Tibial nerve (tissue), 4 donors: ENCODE data around the gene RGS6. TPM values are rescaled to one million over a fixed set of nuclear protein-coding genes. Genes with fewer than 3 reads are reported as not detected.

Source experiments
- DNase-seq, 2 donors: peaks; one replicate each; pipeline ENCODE4 v3.0.0-alpha.2; 2019; ENCODE audit warnings: low spot score in 2 of 2
- H3K27ac ChIP-seq, 4 donors: fragments of 200-600 bp; sonication (generic) in 3 of 4; one replicate each; pipeline ENCODE4 v1.5.1; 2017 to 2019; ENCODE audit warnings: mild to moderate bottlenecking in 1 of 4
- H3K27me3 ChIP-seq, 2 donors: fragments of 200-600 bp; sonication (generic) in 1 of 2; one replicate each; pipeline versions ENCODE4 v1.5.1 to v1.6.0; 2017 to 2019
- H3K36me3 ChIP-seq, 3 donors: fragments of 200-600 bp; sonication (generic); one replicate each; pipeline ENCODE4 v1.5.1; 2018 to 2019
- H3K4me1 ChIP-seq, 4 donors: fragments of 200-600 bp; sonication (generic) in 3 of 4; one replicate each; pipeline ENCODE4 v1.5.1; 2017 to 2019
- H3K4me3 ChIP-seq, 4 donors: fragments of 200-600 bp; sonication (generic) in 3 of 4; one replicate each; pipeline ENCODE4 v1.5.1; 2017 to 2019; ENCODE audit warnings: mild to moderate bottlenecking in 1 of 4, moderate library complexity in 1 of 4
- H3K9me3 ChIP-seq, 4 donors: fragments of 200-600 bp; sonication (generic) in 3 of 4; one replicate each; pipeline ENCODE4 v1.5.1; 2017 to 2019
- EP300 ChIP-seq, 2 donors: sonication (generic); formaldehyde crosslinking; IDR thresholded peaks; one replicate each; pipeline ENCODE4 v1.6.1; 2017; ENCODE audit warnings: antibody characterized with exemption in 2 of 2, mild to moderate bottlenecking in 1 of 2
- POLR2A ChIP-seq, 2 donors: fragments of 450-650 bp; IDR thresholded peaks; one replicate each; pipeline ENCODE4 v1.6.1; 2017; ENCODE audit warnings: antibody characterized with exemption in 2 of 2, mild to moderate bottlenecking in 2 of 2, moderate library complexity in 2 of 2
- WGBS, 2 donors: methylation state at CpG; one replicate each; pipeline ENCODE4 v1.1.5; 2018; 5-methylcytosine and 5-hydroxymethylcytosine counted together
- total RNA-seq, 4 donors: library from RNA; depleted of rRNA; stranded (reverse); fragments of >200 nt; gene quantifications; one replicate each; pipeline ENCODE4 v1.1.0, GENCODE V29; 2016
- TF ChIP-seq, protein P1 (sequence below), 5 experiments: fragments of 200-600 bp in 3 of 5; fragments of 450-650 bp in 2 of 5; sonication (generic) in 3 of 5; IDR thresholded peaks; one replicate each; pipeline ENCODE4 v1.5.1; 2016 to 2019; ENCODE audit warnings: antibody characterized with exemption in 5 of 5, mild to moderate bottlenecking in 3 of 5, moderate library complexity in 2 of 5

The RGS6 gene
- total RNA-seq, 4 donors from 2014 or later: 43.5 to 67.2 (median 54.7) TPM

DNA sequence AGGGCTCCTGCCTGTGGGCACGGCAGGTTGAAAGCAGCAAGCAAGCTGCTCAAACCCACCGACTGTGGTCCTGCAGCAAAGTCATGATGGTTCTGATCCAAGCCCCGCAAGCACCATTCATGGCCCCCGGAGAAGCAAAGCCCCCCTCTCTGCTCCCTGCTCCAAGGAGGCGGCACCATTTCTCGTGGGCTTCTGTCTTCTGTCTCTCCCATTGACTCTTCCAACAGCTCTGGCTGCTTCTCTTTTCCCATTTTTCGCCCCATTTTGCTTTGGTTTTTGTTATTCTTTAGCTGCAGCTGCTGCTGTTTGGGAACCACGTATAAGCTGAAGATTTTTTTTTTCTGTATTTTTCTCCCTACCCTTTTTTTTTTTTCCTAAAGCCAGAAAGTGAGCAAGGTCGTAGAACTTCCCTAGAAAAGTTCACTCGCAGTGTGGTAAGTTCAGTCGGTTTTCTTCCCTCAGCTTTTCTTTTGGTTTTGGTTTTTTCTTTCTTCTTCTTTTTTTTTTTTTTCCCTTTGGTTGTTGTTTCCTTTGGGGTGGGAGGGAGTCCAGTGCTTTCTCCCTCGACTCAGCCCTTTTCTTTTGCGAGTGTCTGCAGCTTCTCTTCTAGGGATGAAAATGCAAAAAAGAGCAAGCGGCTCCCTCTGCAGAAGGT lies 607.6 kb downstream of the RGS6 start:
- no peaks in the 10 kb centered on the region for H3K27me3 ChIP-seq
- no peak overlapping the region for H3K27ac ChIP-seq
- no peaks in the 10 kb centered on the region for H3K36me3 ChIP-seq
- no peak overlapping the region for H3K4me3 ChIP-seq
- no peak for DNase-seq
- peaks cover 0 to 8% (median 3%) of the 10 kb centered on the region in 4 donors for H3K4me1 ChIP-seq
- H3K9me3 ChIP-seq: no peaks in the 10 kb centered on the region
- WGBS, 2 donors: 55 to 57% methylated on average over 14 of the region's 14 CpGs
- no peak for TF ChIP-seq EP300 (IDR thresholded peaks at IDR 0.05)
- TF ChIP-seq, protein P1, sequence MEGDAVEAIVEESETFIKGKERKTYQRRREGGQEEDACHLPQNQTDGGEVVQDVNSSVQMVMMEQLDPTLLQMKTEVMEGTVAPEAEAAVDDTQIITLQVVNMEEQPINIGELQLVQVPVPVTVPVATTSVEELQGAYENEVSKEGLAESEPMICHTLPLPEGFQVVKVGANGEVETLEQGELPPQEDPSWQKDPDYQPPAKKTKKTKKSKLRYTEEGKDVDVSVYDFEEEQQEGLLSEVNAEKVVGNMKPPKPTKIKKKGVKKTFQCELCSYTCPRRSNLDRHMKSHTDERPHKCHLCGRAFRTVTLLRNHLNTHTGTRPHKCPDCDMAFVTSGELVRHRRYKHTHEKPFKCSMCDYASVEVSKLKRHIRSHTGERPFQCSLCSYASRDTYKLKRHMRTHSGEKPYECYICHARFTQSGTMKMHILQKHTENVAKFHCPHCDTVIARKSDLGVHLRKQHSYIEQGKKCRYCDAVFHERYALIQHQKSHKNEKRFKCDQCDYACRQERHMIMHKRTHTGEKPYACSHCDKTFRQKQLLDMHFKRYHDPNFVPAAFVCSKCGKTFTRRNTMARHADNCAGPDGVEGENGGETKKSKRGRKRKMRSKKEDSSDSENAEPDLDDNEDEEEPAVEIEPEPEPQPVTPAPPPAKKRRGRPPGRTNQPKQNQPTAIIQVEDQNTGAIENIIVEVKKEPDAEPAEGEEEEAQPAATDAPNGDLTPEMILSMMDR (IDR thresholded peaks at IDR 0.05): no peak
- TF ChIP-seq POLR2A (IDR thresholded peaks at IDR 0.05): no peak

DNA sequence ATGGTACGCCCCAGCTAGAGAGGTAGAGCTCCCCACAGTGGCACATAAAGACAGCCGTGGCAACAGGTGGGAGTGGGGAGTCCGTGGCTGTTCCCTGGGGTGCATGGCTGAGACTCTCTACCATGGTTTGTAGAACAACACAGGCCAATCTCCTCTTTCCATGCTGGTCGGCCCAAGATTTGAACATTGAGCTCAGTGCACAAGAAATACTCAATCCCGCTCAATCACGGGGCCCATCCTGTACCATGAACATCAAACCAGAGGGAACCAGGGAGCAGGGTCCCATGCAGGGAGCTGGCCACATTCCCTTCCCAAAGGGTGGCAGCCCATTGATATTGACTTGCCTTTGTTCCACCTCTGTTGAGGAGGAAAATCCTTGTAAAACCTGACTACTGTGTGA lies 608.6 kb downstream of the RGS6 start:
- 92 to 95% methylated on average over 6 of the region's 6 CpGs for WGBS, 2 donors

DNA sequence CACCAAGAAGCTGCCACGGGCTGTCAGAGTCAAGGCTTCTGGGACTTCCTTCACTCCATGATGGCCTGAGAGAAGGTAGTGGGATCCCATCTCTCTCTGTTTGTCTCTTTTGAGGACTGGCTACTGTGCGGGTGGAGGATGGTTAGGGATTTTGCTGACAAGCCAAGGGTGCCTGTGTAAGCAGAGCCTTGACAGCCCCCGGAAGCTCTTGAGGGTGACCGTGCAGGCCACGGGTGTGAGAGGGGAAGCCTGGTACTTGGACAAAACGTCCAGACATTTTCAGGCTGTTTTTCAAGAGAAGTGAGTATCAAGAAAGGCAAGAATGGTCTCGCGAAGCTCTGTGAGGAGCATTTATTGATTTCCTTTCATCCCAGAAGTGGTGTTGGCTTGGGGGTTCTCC lies 609.3 kb downstream of the RGS6 start:
- no peak for DNase-seq
- Histone ChIP-seq H3K4me1 (peaks cover 0 to 13% (median 1%) of the 10 kb centered on the region in 4 donors), H3K4me3 (no peak overlapping the region), H3K27me3 (no peaks in the 10 kb centered on the region), H3K27ac (no peak overlapping the region), H3K9me3 (no peaks in the 10 kb centered on the region), H3K36me3 (no peaks in the 10 kb centered on the region)
- WGBS, 2 donors: 87 to 89% methylated on average over 8 of the region's 8 CpGs
- TF ChIP-seq EP300 (IDR thresholded peaks at IDR 0.05) (no peak), POLR2A (IDR thresholded peaks at IDR 0.05) (no peak)
- TF ChIP-seq, protein P1 (IDR thresholded peaks at IDR 0.05): no peak

More for the DNA sequence above, 608.6 kb downstream of the RGS6 start:
- Histone ChIP-seq H3K9me3 (no peaks in the 10 kb centered on the region), H3K27me3 (no peaks in the 10 kb centered on the region), H3K4me1 (peaks cover 0 to 13% (median 1%) of the 10 kb centered on the region in 4 donors), H3K36me3 (no peaks in the 10 kb centered on the region), H3K4me3 (no peak overlapping the region), H3K27ac (no peak overlapping the region)
- TF ChIP-seq EP300 (IDR thresholded peaks at IDR 0.05) (no peak), POLR2A (IDR thresholded peaks at IDR 0.05) (no peak)
- TF ChIP-seq, protein P1 (IDR thresholded peaks at IDR 0.05): no peak
- no peak for DNase-seq

DNA sequence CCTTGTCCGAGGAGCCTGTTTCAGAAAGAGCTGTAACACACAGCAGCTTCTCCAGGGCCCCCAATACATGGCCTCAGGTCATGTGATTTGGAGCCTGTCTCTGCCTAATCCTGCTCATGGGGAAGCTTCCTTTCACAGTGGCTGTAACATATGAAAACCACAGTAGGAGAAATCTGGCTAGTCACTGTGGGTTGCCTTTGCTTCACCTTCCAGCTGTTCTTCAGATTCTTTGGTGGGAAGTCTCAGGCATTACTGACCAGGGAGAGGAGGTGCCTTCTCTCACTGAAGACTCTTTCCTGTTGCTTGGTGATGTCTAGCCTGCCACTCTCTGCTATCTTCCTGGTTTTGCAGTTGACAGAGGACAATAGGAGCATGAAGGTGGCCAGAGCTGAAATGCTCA lies 611.1 kb downstream of the RGS6 start:
- DNase-seq: no peak
- H3K27me3 ChIP-seq: no peaks in the 10 kb centered on the region
- no peaks in the 10 kb centered on the region for H3K36me3 ChIP-seq
- no peaks in the 10 kb centered on the region for H3K9me3 ChIP-seq
- H3K4me3 ChIP-seq: no peak overlapping the region
- H3K4me1 ChIP-seq: peaks cover 0 to 13% (median 1%) of the 10 kb centered on the region in 4 donors
- 50 to 82% methylated on average over 1 of the region's 1 CpG for WGBS, 2 donors
- no peak overlapping the region for H3K27ac ChIP-seq
- TF ChIP-seq POLR2A (IDR thresholded peaks at IDR 0.05): no peak
- TF ChIP-seq, protein P1 (IDR thresholded peaks at IDR 0.05): no peak
- TF ChIP-seq EP300 (IDR thresholded peaks at IDR 0.05): no peak

DNA sequence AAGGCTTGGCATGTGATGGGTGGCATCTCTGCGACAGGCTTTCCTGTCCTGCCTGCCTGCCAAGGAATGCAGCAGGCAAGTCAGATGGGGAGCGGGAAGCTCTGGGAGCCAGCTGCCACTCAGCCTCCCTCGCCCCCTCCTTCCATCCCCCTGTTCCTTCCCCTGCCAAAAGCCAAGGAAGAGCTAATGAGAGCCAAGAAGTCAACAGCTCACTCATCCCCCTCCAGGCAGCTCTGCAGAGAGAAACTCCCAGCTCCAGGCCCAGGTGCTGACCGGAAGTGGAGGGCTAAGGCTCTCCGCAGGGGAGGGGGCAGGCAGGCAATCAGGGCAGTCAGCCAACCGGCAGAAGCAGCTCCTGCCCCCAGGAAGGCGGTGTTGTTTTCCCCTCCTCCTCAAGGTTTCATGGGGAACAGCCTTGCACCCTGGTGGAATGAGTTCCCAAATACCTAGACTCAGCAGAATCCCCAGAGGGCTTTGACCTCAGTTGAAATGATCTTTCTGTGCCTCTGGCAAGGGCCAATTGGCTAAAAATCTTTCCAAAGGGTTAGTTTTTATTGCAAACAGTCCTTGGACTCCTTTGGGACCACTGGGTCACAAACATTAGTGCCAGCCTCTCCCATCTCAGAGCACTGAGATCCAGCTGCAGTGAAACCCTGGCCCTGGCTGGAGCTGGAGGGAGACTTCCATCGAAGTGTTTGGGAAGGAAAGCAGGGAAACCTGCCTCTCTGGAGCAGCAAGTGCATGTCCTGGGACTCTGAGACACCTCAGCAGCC lies 612.6 kb downstream of the RGS6 start:
- no peak overlapping the region for H3K27ac ChIP-seq
- H3K27me3 ChIP-seq: no peaks in the 10 kb centered on the region
- H3K4me3 ChIP-seq: no peak overlapping the region
- H3K9me3 ChIP-seq: no peaks in the 10 kb centered on the region
- no peaks in the 10 kb centered on the region for H3K36me3 ChIP-seq
- no peak for DNase-seq
- 34 to 38% methylated on average over 8 of the region's 8 CpGs for WGBS, 2 donors
- TF ChIP-seq, protein P1 (IDR thresholded peaks at IDR 0.05): no peak
- TF ChIP-seq POLR2A (IDR thresholded peaks at IDR 0.05) (no peak), EP300 (IDR thresholded peaks at IDR 0.05) (no peak)
- peaks cover 0 to 10% (median 0%) of the 10 kb centered on the region in 4 donors for H3K4me1 ChIP-seq
